PC-9 (cell line): ENCODE results near the gene DIP2C. TPM values are rescaled to one million over a fixed set of nuclear protein-coding genes. Genes with fewer than 3 reads are reported as not detected.
"Not testable (repeated sequence)": the region's sequence is repeated elsewhere in the genome, so short reads cannot be mapped to it uniquely, and the experiment has no call there.

Experiments used
- BruUV-seq: library from RNA; stranded (reverse); fragments of 400-500 nt; replicated peaks from 2 replicates; lab custom pipeline; 2021; lab: Mats Ljungman, UMichigan
- CTCF ChIA-PET: fragments of 300-600 bp; sonication (Branson Sonifier 250); formaldehyde crosslinking; loops from one replicate; lab custom pipeline; 2022; ENCODE audit warnings: antibody characterized with exemption; lab: Charles Lee
- POLR2A ChIA-PET: fragments of 300-600 bp; sonication (Branson Sonifier 250); formaldehyde crosslinking; loops from one replicate; lab custom pipeline; 2022; ENCODE audit warnings: antibody characterized with exemption; ENCODE audit not compliant: unreplicated experiment; lab: Charles Lee
- DNase-seq, 2 experiments: peaks; one replicate each; pipeline versions ENCODE4 v3.0.0 to v3.0.0-alpha.2; 2015 to 2022; ENCODE audit warnings: mixed read lengths in 1 of 2
- H2AFZ ChIP-seq: fragments of 200-600 bp; sonication (generic); 2 replicates; pipeline ENCODE4 v1.8.1; 2017; ENCODE audit warnings: antibody characterized with exemption
- H3F3A ChIP-seq: fragments of 200-600 bp; sonication (generic); 2 replicates; pipeline ENCODE4 v1.8.1; 2017; ENCODE audit warnings: antibody characterized with exemption, mild to moderate bottlenecking, low read depth; ENCODE audit not compliant: insufficient read depth
- H3K27ac ChIP-seq: fragments of 200-600 bp; sonication (generic); 2 replicates; pipeline ENCODE4 v1.6.1; 2016; ENCODE audit warnings: mixed run types
- H3K27me3 ChIP-seq: fragments of 200-600 bp; sonication (generic); 2 replicates; pipeline ENCODE4 v1.6.1; 2016; ENCODE audit warnings: low read depth, mixed run types; ENCODE audit not compliant: insufficient read depth
- H3K36me3 ChIP-seq: fragments of 200-600 bp; sonication (generic); 2 replicates; pipeline ENCODE4 v1.6.1; 2016; ENCODE audit warnings: low read depth, mixed run types
- H3K4me1 ChIP-seq: fragments of 200-600 bp; sonication (generic); replicated peaks from 2 replicates; pipeline ENCODE4 v1.6.1; 2016; ENCODE audit warnings: mixed run types; ENCODE audit not compliant: insufficient read depth
- H3K4me2 ChIP-seq: fragments of 200-600 bp; sonication (generic); 2 replicates; pipeline ENCODE4 v1.6.1; 2017; ENCODE audit warnings: mixed run types
- H3K4me3 ChIP-seq: fragments of 200-600 bp; sonication (generic); 2 replicates; pipeline ENCODE4 v1.6.1; 2016; ENCODE audit warnings: mixed run types
- H3K79me2 ChIP-seq: fragments of 200-600 bp; sonication (generic); 2 replicates; pipeline ENCODE4 v1.6.1; 2017; ENCODE audit warnings: low read depth, mixed run types
- H3K9me2 ChIP-seq: fragments of 200-600 bp; sonication (generic); 2 replicates; pipeline ENCODE4 v1.8.1; 2017; ENCODE audit warnings: mild to moderate bottlenecking; ENCODE audit not compliant: insufficient read depth
- H3K9me3 ChIP-seq: fragments of 200-600 bp; sonication (generic); 2 replicates; pipeline ENCODE4 v1.8.1; 2016; ENCODE audit warnings: low read depth; ENCODE audit not compliant: insufficient read depth
- H4K20me1 ChIP-seq: fragments of 200-600 bp; sonication (generic); 2 replicates; pipeline ENCODE4 v1.8.1; 2017; ENCODE audit not compliant: insufficient read depth
- CTCF ChIP-seq: fragments of 200-600 bp; sonication (generic); conservative IDR thresholded peaks from 2 replicates; pipeline ENCODE4 v1.6.1; 2017; ENCODE audit warnings: mixed run types, antibody characterized with exemption, mild to moderate bottlenecking, moderate library complexity
- EZH2 ChIP-seq: fragments of 200-600 bp; sonication (generic); IDR thresholded peaks from 2 replicates; pipeline ENCODE4 v1.8.0; 2017; ENCODE audit warnings: antibody characterized with exemption, low read depth
- intact Hi-C: fragments of 100-400 bp; cut with micrococcal nuclease; formaldehyde crosslinking; loops from one replicate; pipeline ENCODE4 v1.10.0; 2022; ENCODE audit not compliant: unreplicated experiment
- total RNA-seq: library from RNA; stranded (reverse); gene quantifications from 2 replicates; pipeline ENCODE4 v1.2.3, GENCODE V29; 2021

DIP2C gene
- total RNA-seq, 1 experiment from 2014 or later, result 0.83 TPM

GRCh38 chr10:680745-681144, 8.7 kb downstream of the DIP2C start:
- Histone ChIP-seq H3K4me3 (no peak overlapping the region), H2AFZ (no peak overlapping the region), H3K9me2 (no peaks in the 10 kb centered on the region), H3K9me3 (no peaks in the 10 kb centered on the region), H3K27me3 (peaks cover 17% of the 10 kb centered on the region; the same call in 1 of the 2 replicates), H3K36me3 (no peaks in the 10 kb centered on the region), H3K27ac (no peak overlapping the region), H3K79me2 (no peaks in the 10 kb centered on the region), H3F3A (no peaks in the 10 kb centered on the region), H3K4me2 (no peak overlapping the region), H3K4me1 (no peaks in the 10 kb centered on the region), H4K20me1 (no peaks in the 10 kb centered on the region)
- no peak for DNase-seq
- intact Hi-C loops, result no loop called here
- ChIA-PET POLR2A (no interaction called here), CTCF (no interaction called here)
- no TSS peak for BruUV-seq
- TF ChIP-seq CTCF (no peak), EZH2 (no peak)

GRCh38 chr10:680146-680545, 9.3 kb downstream of the DIP2C start:
- H3K9me3 ChIP-seq, result no peaks in the 10 kb centered on the region
- no peak for TF ChIP-seq EZH2
- no peak for TF ChIP-seq CTCF
- BruUV-seq, result no TSS peak
- no peaks in the 10 kb centered on the region for H3K4me1 ChIP-seq
- ChIA-PET CTCF (no interaction called here), POLR2A (no interaction called here)
- H3K36me3 ChIP-seq, result no peaks in the 10 kb centered on the region
- no peak overlapping the region for H3K4me3 ChIP-seq
- no peaks in the 10 kb centered on the region for H4K20me1 ChIP-seq
- H3K4me2 ChIP-seq, result no peak overlapping the region
- no peaks in the 10 kb centered on the region for H3K79me2 ChIP-seq
- H3K27ac ChIP-seq, result no peak overlapping the region
- H2AFZ ChIP-seq, result no peak overlapping the region
- H3K27me3 ChIP-seq, result peaks cover 17% of the 10 kb centered on the region; the same call in 1 of the 2 replicates
- no peaks in the 10 kb centered on the region for H3K9me2 ChIP-seq
- intact Hi-C loops, result no loop called here
- DNase-seq, result no peak
- no peaks in the 10 kb centered on the region for H3F3A ChIP-seq

- DNase-seq, result no peak
- H3K4me1 ChIP-seq, result no peaks in the 10 kb centered on the region
- H3K27ac ChIP-seq, result no peak overlapping the region
- H3K36me3 ChIP-seq, result no peaks in the 10 kb centered on the region
- ChIA-PET CTCF (no interaction called here), POLR2A (no interaction called here)
- H3K4me3 ChIP-seq, result no peak overlapping the region
- no peaks in the 10 kb centered on the region for H3K9me3 ChIP-seq
- H2AFZ ChIP-seq, result no peak overlapping the region
- no peaks in the 10 kb centered on the region for H3K79me2 ChIP-seq
- intact Hi-C loops, result no loop called here
- no TSS peak for BruUV-seq
- H3F3A ChIP-seq, result no peaks in the 10 kb centered on the region
- no peaks in the 10 kb centered on the region for H3K9me2 ChIP-seq
- TF ChIP-seq CTCF, result no peak
- TF ChIP-seq EZH2, result no peak
- H3K4me2 ChIP-seq, result no peak overlapping the region
- no peaks in the 10 kb centered on the region for H4K20me1 ChIP-seq
- H3K27me3 ChIP-seq, result peaks cover 17% of the 10 kb centered on the region; the same call in 1 of the 2 replicates
Measured at GRCh38 chr10:679556-679955, 9.9 kb downstream of the DIP2C start.

GRCh38 chr10:678662-679005, 10.8 kb downstream of the DIP2C start:
- H3K79me2 ChIP-seq, POLR2A ChIA-PET, DNase-seq, H3K4me1 ChIP-seq, H3F3A ChIP-seq, H3K36me3 ChIP-seq, CTCF ChIA-PET, H4K20me1 ChIP-seq, H2AFZ ChIP-seq, H3K9me2 ChIP-seq, H3K4me3 ChIP-seq, H3K4me2 ChIP-seq, intact Hi-C loops, H3K9me3 ChIP-seq, BruUV-seq, H3K27ac ChIP-seq: not testable (repeated sequence)
- peaks cover 17% of the 10 kb centered on the region; the same call in 1 of the 2 replicates for H3K27me3 ChIP-seq
